Activated CD8-positive, alpha-beta memory T cell treated with anti-CD3 and anti-CD28 coated beads for 4 hours (primary cell): ENCODE measurements around the gene NUDT14.

ENCODE experiments used
- DNase-seq, 2 donors: peaks; one replicate each; pipeline ENCODE4 v3.0.0-alpha.2; 2020; ENCODE audit warnings: low read depth in 2 of 2

Gene NUDT14

GRCh38 chr14:105199093-105199492 lies 18.0 kb upstream of the NUDT14 start:
- DNase-seq, result no peak

DNA sequence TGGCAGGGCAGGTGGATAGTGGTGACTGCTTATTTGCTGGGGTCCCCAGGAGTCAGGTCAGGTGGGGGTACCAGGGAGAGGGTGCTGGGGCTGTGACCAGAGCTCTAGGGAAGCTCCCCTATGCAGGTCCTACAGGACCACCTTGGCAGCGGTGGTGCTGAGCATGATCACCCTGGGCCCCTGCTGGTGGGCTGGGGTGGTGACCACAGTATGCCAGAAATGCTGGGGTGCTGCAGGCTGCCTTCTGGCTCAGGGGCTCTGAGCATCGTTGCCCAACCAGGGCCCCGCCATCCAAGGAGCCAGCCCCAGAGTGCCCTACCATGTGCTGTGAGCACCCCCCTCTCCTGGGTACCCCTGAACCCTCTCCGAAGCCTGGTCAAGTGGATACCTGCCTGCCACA lies 17.5 kb upstream of the NUDT14 start:
- DNase-seq, result no peak

DNA sequence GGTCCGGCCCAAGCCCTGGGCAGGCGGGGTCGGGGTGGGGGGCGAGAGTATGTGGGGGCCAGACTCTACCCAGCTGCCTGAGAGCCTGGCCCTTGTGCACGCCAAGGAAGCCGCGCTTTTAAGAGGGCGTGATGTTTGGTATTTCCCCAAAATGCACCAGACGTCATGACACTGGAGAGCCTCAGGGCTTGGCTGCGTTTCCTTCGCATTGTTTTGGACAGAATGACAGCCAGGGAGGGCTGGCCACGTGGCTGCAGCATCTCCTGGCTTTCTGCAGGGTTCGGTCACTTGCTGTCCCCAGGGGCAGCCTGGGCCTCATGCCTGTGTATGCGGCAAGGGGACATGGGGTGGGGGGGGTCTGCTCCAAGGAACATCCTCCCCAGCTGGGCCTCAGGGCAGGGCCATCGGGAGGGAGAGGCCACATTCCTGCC lies 16.1 kb upstream of the NUDT14 start:
- DNase-seq, result no peak

GRCh38 chr14:105196265-105196960 lies 15.3 kb upstream of the NUDT14 start:
- no peak for DNase-seq

- DNase-seq, result no peak
Observed at GRCh38 chr14:105195522-105196264, 14.6 kb upstream of the NUDT14 start.

- no peak for DNase-seq
Observed at GRCh38 chr14:105195051-105195450, 13.9 kb upstream of the NUDT14 start.

GRCh38 chr14:105193916-105194782 lies 13.0 kb upstream of the NUDT14 start:
- no peak for DNase-seq

GRCh38 chr14:105192866-105193731 lies 12.0 kb upstream of the NUDT14 start:
- DNase-seq, result no peak

GRCh38 chr14:105187935-105188524 lies 6.9 kb upstream of the NUDT14 start:
- no peak for DNase-seq

DNA sequence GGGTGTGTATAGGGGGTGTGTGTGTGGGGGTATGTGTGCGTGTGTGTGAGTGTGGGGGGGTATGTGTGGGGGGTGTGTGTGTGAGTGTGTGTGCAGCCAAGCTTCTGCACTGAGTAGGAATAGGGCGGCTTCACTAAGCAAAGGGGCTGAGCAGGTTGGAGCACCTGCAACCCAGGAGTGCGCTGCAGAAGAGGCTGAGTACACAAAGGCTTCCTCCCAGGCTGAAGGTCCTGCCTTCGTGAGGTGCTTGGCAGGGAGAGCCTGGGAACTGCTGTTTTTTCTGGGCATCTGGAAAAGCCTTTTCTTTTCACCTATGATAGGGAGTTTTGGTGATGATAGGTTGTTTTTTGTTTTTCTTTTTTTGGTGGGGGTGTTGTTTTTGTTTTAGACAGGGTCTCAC lies 6.0 kb upstream of the NUDT14 start:
- no peak for DNase-seq

DNA sequence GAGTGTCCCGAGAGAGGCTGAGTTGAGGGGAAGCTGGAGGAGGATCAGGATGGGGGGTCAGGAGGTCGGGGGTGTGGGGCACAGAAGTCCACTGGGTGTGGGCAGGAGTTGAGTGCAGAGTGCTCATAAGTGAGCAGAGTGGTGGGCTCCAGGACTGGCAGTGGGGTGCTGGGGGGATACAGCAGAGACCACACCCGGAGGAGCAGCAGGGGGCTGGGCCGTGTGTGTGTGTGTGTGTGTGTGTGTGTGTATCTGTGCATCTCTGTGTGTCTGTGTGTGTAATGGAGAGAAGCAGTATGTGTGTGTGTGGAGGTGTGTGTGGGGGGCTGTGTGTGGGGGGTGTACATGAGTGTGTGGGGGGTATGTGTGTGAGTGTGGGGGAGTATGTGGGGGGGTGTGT lies 4.9 kb upstream of the NUDT14 start:
- no peak for DNase-seq

GRCh38 chr14:105185001-105185400 lies 3.9 kb upstream of the NUDT14 start:
- no peak for DNase-seq

DNA sequence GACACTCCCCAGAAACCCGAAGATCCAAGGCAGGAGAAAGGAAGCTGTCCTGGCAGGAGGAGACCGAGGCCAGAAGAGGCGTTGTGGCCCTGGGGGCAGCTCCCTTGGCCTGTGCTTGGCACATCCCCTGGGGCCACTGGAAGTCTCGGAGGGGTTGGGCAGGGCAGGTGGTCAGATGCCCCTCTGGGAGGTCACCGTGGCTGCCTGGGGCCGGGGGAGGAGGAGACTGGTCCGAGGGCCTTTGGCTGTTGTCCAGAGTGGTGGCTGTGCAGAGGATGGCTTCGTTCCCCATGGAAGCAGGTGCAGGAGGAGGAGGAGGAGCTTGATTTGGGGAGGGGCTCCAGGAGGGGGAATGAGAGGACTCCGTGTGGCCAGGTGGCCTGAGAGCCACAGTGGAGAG lies 3.3 kb upstream of the NUDT14 start:
- no peak for DNase-seq

GRCh38 chr14:105182296-105183020 lies 1.3 kb upstream of the NUDT14 start:
- DNase-seq, result no peak

GRCh38 chr14:105181549-105182295 lies 610 bp upstream of the NUDT14 start:
- DNase-seq, result no peak

DNA sequence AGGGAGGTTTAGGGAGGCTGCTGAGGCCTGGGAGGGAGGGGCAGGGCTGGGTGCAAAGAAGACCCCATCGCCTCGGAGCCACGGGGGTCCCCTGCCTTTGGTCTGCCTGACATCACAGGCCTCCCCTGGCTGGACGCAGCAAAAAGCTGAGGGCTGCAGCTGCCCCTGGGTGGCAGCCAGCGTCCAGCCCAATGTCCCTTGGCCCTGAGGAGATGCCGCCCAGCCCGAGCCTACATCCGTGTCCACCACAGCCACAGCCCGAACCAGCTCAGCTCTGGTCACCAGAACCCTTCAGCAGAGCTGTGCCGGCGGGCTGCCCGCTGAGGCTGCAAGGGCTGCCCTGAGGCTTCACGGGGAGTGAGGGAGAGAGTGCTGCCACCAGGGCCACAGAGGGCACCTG lies 1.9 kb downstream of the NUDT14 start:
- DNase-seq, result no peak

GRCh38 chr14:105178868-105179140 lies 2.3 kb downstream of the NUDT14 start:
- no peak for DNase-seq

- DNase-seq, result no peak
Observed at GRCh38 chr14:105178069-105178867, 2.8 kb downstream of the NUDT14 start.

DNA sequence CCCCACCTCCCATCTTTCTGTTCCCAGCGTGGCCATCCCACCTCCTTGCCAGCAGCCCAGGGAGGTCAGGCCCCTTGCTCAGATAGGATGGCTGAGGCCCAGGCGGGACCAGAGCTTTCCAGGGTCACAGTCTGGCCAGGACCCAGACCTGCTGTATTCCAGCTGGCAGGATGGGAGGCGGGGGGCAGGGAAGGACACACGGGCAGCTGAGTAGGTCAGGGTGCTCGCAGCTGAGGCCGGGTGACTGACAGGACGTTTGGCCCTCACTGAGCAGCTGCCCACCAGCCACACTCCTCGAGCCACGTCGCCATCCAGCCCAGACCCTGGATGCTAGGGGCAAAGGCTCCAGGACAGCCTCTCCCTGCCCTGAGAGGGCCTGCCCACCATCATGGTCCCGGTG lies 4.0 kb downstream of the NUDT14 start:
- no peak for DNase-seq
